Suprapubic skin (tissue), 4 donors: ENCODE results near the gene PLCE1. TPM values are rescaled to one million over a fixed set of nuclear protein-coding genes. Genes with fewer than 3 reads are reported as not detected.
A peak's percentile ranks its signal among the peaks of the same experiment; 100 is the strongest.
"Not testable (repeated sequence)": the region's sequence is repeated elsewhere in the genome, so short reads cannot be mapped to it uniquely, and the experiment has no call there.

ENCODE experiments used
- DNase-seq, 2 donors: peaks; one replicate each; pipeline ENCODE4 v3.0.0-alpha.2; 2019; ENCODE audit warnings: low spot score in 2 of 2
- H3K27ac ChIP-seq: fragments of 200-600 bp; sonication (generic); one replicate; pipeline ENCODE4 v1.5.1; 2019
- H3K27me3 ChIP-seq: fragments of 200-600 bp; sonication (generic); one replicate; pipeline ENCODE4 v1.5.1; 2019
- H3K36me3 ChIP-seq: fragments of 200-600 bp; sonication (generic); one replicate; pipeline ENCODE4 v1.5.1; 2019
- H3K4me1 ChIP-seq: fragments of 200-600 bp; sonication (generic); one replicate; pipeline ENCODE4 v1.5.1; 2019
- H3K4me3 ChIP-seq: fragments of 200-600 bp; sonication (generic); one replicate; pipeline ENCODE4 v1.5.1; 2019; ENCODE audit warnings: mild to moderate bottlenecking
- H3K9me3 ChIP-seq: fragments of 200-600 bp; sonication (generic); one replicate; pipeline ENCODE4 v1.5.1; 2019
- CTCF ChIP-seq, 2 donors: fragments of 200-600 bp in 1 of 2; fragments of 450-650 bp in 1 of 2; sonication (generic) in 1 of 2; IDR thresholded peaks; one replicate each; pipeline ENCODE4 v1.5.1; 2016 to 2019; ENCODE audit warnings: antibody characterized with exemption in 2 of 2, mild to moderate bottlenecking in 1 of 2, moderate library complexity in 1 of 2
- EP300 ChIP-seq: sonication (generic); formaldehyde crosslinking; IDR thresholded peaks from one replicate; pipeline ENCODE4 v1.6.1; 2017; ENCODE audit warnings: antibody characterized with exemption
- POLR2A ChIP-seq, 2 donors: fragments of 450-650 bp; IDR thresholded peaks; one replicate each; pipeline ENCODE4 v1.6.1; 2017; ENCODE audit warnings: antibody characterized with exemption in 2 of 2, mild to moderate bottlenecking in 2 of 2, moderate library complexity in 2 of 2
- POLR2AphosphoS5 ChIP-seq, 3 donors: sonication (generic); formaldehyde crosslinking; IDR thresholded peaks; one replicate each; pipeline ENCODE4 v1.6.1; 2017; ENCODE audit warnings: antibody characterized with exemption in 3 of 3
- WGBS: methylation state at CpG from one replicate; pipeline ENCODE4 v1.1.5; 2018; 5-methylcytosine and 5-hydroxymethylcytosine counted together
- total RNA-seq, 4 donors: library from RNA; depleted of rRNA; stranded (reverse); fragments of >200 nt; gene quantifications; one replicate each; pipeline ENCODE4 v1.1.0, GENCODE V29; 2016

The PLCE1 gene
- total RNA-seq, 4 donors from 2014 or later: 1.0 to 2.8 (median 1.6) TPM

- Histone ChIP-seq H3K27ac (no peak overlapping the region), H3K27me3 (no peaks in the 10 kb centered on the region), H3K4me3 (no peak overlapping the region), H3K36me3 (no peaks in the 10 kb centered on the region), H3K4me1 (no peaks in the 10 kb centered on the region), H3K9me3 (no peaks in the 10 kb centered on the region)
- WGBS: 95% methylated on average over 8 of the region's 8 CpGs
- TF ChIP-seq POLR2A (IDR thresholded peaks at IDR 0.05): no peak
- no peak for TF ChIP-seq EP300
- no peak for TF ChIP-seq POLR2AphosphoS5 (IDR thresholded peaks at IDR 0.05)
- TF ChIP-seq CTCF (IDR thresholded peaks at IDR 0.05): no peak
- no peak for DNase-seq
Observed at GRCh38 chr10:93954299-93954698, 39.4 kb upstream of the PLCE1 start.

GRCh38 chr10:93954726-93955363, 38.9 kb upstream of the PLCE1 start:
- H3K4me3 ChIP-seq: no peak overlapping the region
- 93% methylated on average over 5 of the region's 5 CpGs for WGBS
- no peak for TF ChIP-seq EP300
- no peak for TF ChIP-seq CTCF (IDR thresholded peaks at IDR 0.05)
- TF ChIP-seq POLR2AphosphoS5 (IDR thresholded peaks at IDR 0.05): no peak
- no peak for TF ChIP-seq POLR2A (IDR thresholded peaks at IDR 0.05)
- no peak for DNase-seq
- H3K9me3 ChIP-seq: no peaks in the 10 kb centered on the region
- no peaks in the 10 kb centered on the region for H3K36me3 ChIP-seq
- no peaks in the 10 kb centered on the region for H3K27me3 ChIP-seq
- H3K4me1 ChIP-seq: no peaks in the 10 kb centered on the region
- no peak overlapping the region for H3K27ac ChIP-seq

- 97% methylated on average over 5 of the region's 6 CpGs for WGBS
- no peak overlapping the region for H3K4me3 ChIP-seq
- no peak for TF ChIP-seq EP300
- TF ChIP-seq CTCF (IDR thresholded peaks at IDR 0.05): no peak
- no peak for TF ChIP-seq POLR2AphosphoS5 (IDR thresholded peaks at IDR 0.05)
- no peak for TF ChIP-seq POLR2A (IDR thresholded peaks at IDR 0.05)
Observed at GRCh38 chr10:93958834-93959233, 34.9 kb upstream of the PLCE1 start.

GRCh38 chr10:93960988-93961387, 32.7 kb upstream of the PLCE1 start:
- H3K9me3 ChIP-seq, H3K36me3 ChIP-seq, H3K27ac ChIP-seq, H3K4me1 ChIP-seq, H3K4me3 ChIP-seq, DNase-seq, H3K27me3 ChIP-seq: not testable (repeated sequence)
- WGBS: 90% methylated on average over 7 of the region's 7 CpGs

More at GRCh38 chr10:93958834-93959233, 34.9 kb upstream of the PLCE1 start:
- no peak overlapping the region for H3K27ac ChIP-seq
- no peaks in the 10 kb centered on the region for H3K36me3 ChIP-seq
- H3K9me3 ChIP-seq: no peaks in the 10 kb centered on the region
- H3K27me3 ChIP-seq: no peaks in the 10 kb centered on the region
- H3K4me1 ChIP-seq: peaks cover 4% of the 10 kb centered on the region
- DNase-seq: no peak

DNA sequence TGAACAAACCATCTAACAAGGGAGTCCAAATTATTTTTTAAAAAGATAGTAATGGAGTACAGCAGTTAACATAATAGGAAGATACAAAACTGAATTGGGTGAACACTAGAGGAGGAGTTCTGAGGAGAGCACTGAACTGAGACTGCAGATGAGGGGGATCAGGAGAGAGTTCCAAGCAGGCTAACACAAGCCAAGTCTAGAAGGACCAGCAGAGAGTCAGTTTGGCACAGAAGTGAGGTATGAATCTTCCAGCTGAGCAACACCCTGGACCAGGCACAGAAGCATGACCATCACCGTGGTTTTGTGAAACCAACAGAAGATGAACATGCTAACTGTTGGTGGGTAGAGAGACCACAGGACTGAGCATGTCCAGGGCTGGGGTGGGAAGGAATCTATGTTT, 30.8 kb upstream of the PLCE1 start:
- no peak for DNase-seq
- Histone ChIP-seq H3K27ac (peak overlapping the region; percentile 35), H3K9me3 (no peaks in the 10 kb centered on the region), H3K4me3 (no peak overlapping the region), H3K4me1 (peaks cover 4% of the 10 kb centered on the region), H3K27me3 (no peaks in the 10 kb centered on the region), H3K36me3 (no peaks in the 10 kb centered on the region)
- WGBS: 90% methylated on average over 1 of the region's 1 CpG
- TF ChIP-seq POLR2AphosphoS5 (IDR thresholded peaks at IDR 0.05) (no peak), CTCF (IDR thresholded peaks at IDR 0.05) (no peak), POLR2A (IDR thresholded peaks at IDR 0.05) (no peak), EP300 (no peak)

DNA sequence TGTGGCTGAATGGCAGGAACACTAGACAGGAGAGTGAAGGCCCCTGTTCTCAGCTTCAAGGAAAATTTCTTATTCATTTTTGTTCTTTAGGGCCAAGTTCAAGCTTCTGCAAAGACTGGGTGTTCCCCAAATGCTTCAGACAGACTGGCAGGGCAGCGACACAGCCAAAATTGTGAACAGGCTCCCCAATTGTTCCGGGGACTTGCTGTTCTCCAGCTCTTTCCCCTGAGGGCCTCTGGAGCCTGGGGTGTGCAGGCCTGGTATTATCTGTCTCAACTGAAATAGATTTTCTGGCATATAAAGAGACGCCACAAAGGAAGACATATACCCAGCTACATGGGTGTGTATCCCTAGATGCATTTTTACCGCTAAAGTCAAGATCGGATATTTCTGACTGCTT, 30.3 kb upstream of the PLCE1 start:
- Histone ChIP-seq H3K27ac (peak overlapping the region; percentile 35), H3K4me3 (no peak overlapping the region), H3K27me3 (no peaks in the 10 kb centered on the region), H3K36me3 (no peaks in the 10 kb centered on the region), H3K4me1 (peaks cover 4% of the 10 kb centered on the region), H3K9me3 (no peaks in the 10 kb centered on the region)
- 74% methylated on average over 5 of the region's 5 CpGs for WGBS
- TF ChIP-seq EP300: no peak
- no peak for TF ChIP-seq CTCF (IDR thresholded peaks at IDR 0.05)
- TF ChIP-seq POLR2AphosphoS5 (IDR thresholded peaks at IDR 0.05): no peak
- TF ChIP-seq POLR2A (IDR thresholded peaks at IDR 0.05): no peak
- DNase-seq: no peak
